ENCODE measurements around the gene CCDC177.
"Not testable (repeated sequence)": the region's sequence is repeated elsewhere in the genome, so short reads cannot be mapped to it uniquely, and the experiment has no call there.

CCDC177 gene

DNA sequence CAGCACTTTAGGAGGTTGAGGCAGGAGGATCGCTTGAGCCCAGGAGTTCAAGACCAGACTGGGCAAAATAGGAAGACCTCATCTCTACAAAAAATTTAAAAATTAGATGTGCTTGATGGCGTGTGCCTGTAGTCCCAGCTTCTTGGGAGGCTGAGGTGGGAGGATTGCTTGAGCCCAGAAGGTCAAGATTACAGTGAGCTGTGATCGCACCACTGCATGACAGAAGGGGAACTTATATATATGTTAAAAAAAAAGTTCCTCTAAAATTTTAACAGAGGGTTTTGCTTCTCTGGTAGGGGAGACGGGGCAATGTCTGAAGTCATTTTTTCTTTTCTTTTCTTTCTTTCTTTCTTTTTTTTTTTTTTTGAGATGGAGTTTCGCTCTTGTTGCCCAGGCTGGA, 24.8 kb upstream of the CCDC177 start:
- ATAC-seq = not testable (repeated sequence)

DNA sequence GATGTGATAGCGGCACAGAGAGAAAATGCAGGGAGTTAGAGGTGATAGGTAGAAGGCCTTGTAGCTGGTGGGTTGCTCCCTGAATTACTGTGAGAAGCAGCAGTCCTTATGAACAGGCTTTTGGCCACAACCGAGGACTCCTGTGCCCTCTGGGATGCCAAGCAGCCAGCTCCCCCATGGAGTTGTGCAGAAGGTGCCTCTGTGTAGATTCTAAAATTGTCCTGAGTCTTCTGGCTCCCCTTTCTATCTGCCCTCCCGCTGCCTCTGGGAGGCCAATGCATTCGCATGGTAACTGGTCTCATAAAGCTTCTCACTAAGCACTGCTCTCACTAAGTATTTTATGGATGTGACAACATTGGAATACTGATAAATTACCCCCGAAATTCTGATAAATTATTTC, 20.7 kb upstream of the CCDC177 start:
- ATAC-seq = no peak

DNA sequence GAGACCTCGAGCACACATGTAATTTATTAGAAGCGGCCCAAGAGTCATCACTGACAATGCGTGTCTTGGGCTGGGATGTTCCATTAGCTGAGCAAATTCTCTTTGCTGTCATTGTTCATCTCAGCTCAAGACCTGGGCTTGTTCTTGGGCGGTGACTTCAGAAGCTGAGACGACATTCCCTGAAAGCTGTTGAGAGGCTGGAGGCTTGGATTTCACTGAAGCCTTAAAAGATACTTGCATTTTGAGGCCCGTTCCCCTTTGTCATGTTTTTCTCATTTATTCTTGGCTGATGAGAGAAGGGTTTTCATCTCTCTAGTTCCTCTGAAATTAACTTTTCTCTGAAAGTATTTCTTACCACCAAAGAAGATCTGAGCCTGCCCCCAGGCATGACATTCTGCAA, 20.2 kb upstream of the CCDC177 start:
- no peak for ATAC-seq

DNA sequence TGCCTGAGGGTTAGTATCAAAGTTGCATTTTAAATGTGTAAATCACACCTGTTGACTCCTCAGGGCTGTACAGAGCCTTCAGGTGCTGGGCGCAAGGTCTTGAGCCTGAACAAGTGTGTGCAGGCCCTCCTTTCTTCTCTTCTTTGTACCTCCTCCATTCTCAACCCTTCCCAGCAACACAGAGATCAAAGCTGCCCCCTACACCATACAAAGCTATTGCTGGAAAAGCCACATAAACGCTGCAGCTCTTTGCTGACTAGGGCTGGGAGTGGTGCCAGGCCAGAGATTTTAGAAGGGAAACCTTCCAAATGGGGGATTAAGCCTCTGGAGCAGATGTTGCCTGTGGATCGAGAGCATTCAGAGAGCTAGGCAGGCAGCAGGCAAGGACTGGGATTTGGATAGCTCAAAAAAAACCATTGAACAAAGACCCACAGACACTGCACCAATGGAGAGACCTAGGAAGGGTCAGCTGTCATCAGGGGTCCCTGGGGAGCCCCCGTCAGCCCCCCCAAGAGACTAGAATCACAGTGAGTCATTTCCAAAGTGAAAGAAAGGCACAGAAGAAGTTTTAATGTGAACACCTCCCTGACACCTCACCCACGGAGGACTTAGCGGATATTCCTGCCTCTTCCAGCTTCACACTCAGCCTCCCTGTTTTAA, 18.5 kb upstream of the CCDC177 start:
- ATAC-seq = no peak

DNA sequence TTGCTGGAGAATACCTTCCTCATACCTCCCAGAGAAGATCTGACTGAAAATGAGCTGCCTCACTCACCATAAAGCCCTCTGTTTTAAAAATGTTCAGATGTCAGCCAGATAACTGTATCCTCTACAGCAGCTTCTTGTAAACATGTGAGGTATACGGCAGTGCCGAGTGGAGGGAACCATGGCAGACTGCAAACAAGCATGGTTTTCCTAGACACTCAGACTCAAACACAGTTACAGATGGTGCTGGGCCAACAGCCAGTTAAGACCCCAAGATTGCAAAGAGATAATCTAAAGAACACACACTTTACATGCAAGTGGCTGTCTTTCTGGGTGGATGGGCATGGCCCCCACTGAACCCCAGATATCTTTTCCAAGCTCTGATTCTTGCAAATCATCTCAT, 16.6 kb upstream of the CCDC177 start:
- no peak for ATAC-seq

DNA sequence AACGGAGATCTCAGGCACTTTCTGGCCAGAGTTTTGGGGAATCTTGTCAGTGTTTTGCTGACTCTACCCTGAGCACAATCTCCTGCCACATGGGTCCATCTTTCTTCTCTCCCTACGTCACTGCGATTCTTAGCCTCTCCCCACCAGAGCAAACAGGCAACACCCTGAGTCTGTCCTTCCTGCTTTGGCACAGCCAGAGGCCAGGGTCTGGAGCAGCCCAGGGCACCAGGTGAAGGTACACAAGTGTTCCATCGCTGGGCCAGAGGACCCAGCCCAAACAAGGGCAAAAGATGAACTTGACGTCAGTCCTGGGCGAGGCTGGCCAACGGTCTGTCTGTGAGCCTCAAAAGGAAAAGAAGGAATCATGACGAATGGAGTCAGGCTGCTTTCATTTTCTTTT, 12.7 kb upstream of the CCDC177 start:
- ATAC-seq = no peak

DNA sequence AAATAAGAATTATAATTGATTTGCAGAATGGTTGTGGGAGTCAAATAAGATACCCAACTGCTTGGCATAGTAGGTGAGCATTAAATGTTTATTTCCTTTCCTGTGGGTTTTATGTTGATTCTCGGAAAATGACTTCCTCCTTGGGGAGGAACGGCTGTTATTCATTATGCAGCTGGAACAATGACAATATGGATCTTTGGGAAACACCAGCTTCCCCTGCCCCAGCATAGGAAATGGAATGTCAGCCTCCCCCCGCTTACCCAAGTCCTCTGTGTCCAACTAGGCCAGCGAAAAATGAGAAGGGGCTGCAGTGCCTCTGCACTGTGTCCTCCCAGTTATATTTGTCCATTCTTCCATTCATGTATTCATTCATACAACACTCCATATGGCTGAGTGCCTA, 11.7 kb upstream of the CCDC177 start:
- no peak for ATAC-seq

DNA sequence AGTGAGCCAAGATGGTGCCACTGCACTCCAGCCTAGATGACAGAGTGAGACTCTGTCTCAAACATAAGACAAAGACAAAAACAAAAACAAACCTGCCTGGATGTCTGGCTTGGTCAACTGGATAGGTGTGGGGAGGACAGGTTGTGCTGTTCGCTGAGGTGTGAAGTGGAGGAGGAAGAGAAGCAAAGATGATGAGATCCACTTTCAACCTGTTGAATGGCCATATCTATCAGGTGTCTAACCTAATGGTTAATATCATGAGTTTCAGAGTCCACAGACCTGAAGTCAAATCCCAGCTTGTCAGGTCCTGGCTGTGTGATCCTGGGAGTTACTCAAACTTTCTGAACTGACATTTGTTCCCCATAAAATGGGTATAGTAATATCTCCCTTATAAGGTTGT, 9.7 kb upstream of the CCDC177 start:
- ATAC-seq = no peak

DNA sequence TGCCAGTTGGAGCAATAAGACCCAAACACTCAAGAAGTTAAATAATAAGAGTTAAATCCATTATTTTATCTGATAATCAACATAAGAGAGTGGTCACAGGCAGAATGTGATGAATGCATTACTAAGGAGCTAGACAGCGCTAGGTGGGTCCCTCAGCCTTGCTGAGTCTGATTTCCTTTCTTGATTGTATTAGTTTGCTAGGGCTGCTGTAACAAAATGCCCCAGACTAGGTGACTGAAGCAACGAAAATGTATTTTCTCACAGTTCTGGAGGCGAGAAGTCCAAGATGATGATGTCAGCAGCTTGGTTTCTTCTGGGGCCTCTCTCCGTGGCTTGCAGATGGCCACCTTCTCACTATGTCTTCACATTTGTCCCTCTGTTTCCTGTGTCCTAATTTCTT, 8.2 kb upstream of the CCDC177 start:
- ATAC-seq = no peak

DNA sequence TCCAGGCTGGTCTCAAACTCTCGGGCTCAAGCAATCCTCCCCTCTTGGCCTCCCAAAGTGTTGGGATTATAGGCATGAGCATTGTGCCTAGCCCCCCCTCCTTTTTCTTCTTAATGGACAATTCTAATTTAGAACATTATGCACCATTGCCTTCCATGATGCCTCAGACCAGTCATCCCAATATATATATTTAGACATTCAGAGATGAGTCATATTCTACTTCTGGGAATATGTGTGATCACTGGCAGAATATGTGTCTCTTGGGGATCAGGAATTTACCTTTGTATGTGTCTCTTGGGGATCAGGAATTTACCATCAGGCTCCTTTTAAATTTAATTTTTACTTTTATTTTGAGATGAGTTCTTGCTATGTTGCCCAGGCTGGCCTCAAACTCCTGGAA, 7.5 kb upstream of the CCDC177 start:
- ATAC-seq = no peak

DNA sequence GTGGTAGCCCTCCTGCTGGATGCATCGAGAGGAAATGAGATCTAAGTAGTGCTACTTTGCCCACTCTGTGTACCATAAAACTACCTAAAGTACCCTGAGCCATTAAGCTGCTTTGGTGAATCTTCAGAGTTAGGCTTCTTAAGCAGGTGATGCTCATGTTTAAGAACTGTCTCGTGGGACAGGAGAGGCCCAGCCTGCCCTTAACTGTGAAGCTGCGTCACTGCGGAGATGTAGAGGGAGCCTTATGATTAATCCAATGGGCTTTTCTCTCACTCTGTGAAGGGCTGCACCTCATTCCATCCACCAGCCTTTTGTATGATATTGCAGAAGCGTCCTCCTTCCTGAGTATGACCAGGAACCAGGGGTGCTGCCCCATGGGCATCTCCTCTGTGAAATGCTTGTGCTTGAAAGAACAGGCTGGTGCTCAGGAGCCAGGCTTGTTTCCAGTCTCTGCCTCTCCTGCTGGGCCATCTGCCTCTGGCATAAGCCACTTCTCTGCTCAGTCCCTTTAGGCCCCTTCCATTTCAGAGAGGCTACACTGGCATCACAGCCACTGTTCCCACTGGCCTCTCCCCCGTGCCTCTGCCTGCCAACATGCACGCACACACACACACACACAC, 6.8 kb upstream of the CCDC177 start:
- ATAC-seq = no peak

DNA sequence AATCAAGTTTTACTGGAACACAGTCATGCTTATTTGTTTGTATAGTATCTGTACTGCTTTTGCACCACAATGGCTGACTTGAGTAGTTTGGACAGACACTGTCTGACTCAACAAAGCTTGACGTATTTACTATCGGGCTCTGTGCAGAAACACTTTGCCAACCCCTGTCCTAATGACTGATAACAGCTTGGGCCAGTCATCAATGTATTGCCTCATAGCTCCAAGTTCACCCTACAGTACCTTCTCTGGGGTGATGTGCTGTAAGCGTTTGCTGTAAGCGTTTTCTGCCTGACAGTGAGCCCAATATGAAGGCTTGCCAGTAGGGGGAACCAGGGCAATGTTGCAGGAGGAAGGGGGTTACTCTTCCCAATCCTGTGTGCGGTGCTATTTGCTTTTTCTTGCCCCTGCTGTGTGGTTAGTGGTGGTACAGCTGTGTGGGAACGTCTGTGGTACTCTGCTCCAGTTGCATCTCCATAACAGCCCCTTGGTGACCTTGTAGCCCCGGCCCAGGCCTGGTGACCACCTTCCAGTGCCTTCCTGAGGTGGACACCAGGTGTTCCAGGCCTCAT, 5.4 kb upstream of the CCDC177 start:
- peak in 1 of 2 donors; percentile 46 for ATAC-seq

DNA sequence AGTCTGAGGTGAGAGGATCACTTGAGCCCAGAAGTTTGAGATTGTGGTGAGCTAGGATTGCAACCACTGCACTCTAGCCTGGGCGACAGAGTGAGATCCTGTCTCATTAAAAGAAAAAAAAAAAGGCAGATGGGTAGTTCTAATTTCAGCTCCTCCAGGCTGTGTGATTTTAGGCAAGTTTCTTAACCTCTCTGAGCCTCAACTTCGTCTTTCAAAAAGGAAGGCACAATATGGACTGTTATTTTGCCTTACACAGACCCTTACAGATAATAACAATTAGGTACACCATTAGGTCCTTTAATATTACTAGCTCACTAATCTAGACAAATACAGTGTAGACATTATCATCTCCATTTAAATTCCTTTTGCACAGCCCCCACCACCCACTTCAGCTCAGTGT, 4.8 kb upstream of the CCDC177 start:
- no peak for ATAC-seq

DNA sequence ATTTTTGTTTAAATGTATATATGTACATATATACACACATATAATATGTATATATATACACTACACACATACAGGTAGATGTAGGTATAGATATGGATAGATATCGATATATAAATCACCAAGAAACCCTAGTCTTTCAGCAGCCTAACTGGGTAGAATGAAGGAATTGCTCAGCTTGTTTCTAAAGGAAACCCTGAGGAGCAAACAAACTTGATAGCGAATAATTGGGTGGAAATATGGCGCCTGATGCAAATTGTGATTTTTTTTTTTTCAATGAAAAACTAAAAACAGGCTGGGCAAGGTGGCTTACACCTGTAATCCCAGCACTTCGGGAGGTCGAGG, 254 bp upstream of the CCDC177 start:
- no peak for ATAC-seq

DNA sequence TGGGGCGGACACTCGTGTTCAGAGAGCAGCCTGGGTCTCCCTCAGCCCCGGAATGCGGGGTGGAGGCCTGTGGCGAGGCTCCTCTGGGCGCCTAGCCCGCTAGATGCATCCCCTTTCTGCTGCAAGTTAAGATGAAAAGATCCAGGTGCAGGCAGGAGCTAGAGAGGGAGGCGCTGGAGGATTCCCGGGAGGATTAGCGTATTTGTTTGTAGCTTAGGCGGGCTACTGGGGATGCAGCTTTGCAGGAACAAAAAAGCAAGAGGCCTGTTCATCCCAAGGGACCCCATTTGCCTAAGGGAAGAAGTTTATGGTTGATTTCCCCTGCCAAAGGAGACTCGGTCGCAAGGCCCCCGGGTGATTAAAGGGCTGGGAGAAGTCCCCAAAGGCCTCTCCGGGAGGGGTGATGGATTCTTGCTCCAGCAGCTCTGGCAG, 824 bp downstream of the CCDC177 start:
- no peak for ATAC-seq

DNA sequence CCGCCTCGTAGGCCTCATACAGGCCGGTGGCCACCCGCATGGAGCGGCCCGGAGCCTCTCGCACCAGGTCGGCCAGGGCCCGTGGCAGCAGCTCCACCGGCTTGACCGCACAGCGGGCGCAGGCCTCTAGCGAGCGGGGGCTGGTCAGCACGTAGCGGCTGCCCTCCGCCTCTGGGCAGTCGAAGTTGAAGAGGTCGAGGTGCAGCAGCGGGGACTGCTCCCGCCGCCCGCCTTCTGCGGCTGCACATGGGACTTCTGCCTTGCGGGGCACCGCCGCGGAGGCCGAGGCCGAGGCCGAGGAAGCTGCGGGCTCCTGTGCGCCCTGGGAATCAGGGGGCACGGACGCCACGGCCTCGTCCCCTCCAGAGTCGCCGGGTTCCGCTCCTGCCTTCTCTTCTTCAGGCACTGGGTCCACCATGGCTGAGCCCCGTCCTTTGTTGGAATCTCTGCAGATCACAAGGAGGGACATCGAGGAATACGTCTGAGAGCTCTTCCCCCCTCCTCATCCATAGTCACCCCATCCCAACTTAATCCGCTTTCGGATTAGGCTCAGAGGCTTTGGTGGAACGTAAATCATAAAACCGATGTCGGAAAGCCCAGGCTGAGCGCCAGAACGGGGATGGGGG, 1.4 kb downstream of the CCDC177 start:
- no peak for ATAC-seq

DNA sequence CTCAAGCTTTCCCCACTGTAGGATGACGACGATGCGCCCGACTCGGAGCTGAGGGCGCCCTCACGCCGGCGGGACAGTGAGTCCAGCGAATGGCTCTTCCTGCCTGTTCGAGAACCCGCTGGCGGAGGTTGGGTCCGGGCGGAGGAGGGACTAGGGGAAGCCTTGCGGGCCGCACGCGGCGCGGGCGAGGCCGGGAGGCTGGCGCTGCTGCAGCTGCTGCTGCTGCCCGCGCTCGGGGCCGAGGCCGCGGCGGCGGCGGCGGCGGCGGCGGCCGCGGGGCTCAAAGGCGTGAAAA, 1.9 kb downstream of the CCDC177 start:
- no peak for ATAC-seq

DNA sequence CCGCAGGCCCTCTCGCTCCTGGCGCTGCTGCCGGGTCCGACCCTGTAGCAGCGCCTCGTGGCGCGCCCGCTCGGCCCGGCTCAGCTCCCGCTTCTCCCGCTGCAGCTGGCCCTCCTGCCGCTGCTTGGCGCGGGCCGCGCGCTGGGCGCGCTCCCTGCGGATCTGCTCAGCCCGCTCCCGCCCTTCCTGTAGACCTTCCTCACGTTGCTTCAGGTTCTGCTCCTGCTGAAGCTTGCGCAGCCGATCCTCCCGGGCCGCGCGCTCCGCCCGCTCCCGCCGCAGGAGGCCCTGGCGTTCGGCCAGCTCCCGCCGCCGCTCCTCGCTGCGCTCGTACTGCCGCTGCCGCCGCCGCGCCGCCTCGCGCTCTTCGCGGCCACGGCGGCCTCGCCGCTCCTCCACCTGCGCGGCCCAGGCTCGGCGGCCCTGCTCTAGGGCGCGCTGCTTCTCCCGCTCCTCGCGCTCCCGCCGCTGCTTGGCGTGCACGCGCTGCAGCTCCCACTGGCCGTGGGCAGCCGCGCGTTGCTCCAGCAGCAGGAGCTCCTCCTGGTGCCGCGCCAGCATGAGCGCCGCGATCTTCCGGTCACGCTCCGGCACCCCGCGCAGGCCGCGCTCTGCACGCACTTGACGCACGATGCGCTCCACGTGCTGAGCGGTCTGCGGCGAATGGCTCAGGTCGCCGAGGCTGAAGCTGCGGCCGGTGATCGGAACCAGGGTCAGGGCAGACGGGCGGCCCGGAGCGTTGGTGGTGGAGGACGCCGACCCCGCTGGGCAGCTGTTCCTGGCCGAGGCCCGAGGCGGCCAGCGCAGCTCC, 2.4 kb downstream of the CCDC177 start:
- no peak for ATAC-seq

DNA sequence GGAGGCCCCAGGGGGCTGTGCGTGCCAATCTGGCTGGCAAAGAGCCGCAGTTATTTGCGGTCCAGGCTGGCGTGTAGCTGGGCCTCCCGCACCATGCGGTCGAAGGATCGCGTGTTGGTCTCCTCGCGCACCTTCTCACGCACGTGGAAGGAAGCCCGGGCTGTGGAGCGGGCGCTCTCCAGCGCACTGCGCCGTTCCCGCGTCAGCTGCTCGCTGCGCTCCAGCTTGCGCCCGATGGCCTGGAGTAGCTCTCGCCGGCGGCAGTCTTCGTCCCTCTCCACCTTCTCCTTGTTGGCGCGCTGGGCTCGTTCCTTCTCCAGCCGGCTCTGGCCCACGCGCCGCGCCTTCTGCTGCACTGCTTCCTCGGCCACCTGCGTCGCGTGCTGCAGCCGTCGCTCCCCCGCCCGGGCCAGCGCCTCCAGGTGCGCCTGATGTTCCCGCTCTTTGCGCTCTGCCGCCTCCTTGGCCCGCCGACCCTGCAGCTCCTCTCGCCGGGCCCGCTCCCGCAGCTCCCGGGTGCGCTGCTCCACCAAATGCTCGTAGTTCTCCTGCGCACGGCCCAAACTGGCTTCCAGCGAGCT, 3.1 kb downstream of the CCDC177 start:
- ATAC-seq = no peak

DNA sequence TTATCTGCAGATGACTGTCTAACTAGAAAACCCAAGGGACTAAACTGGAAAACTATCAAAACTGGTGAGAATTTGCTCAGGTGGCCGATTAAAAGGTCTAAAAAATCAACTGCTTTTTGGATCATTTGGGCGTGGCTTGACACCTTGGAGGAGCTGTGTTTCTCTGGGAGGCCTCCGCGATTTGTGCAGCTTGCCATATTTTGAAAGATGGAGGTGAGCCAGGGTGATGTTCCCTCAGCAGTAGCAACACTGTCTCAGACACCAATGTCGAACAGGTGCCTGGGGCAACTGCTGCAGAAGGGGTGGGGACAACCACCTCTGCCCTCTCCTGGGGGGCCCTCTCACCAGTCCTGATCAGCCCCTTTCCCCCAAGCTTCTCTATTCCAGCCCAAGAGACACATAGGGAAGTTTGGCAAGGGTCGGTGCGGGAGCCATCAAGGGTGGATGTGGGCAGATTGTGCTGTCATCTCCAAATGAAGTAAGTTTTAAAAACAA, 3.8 kb downstream of the CCDC177 start:
- no peak for ATAC-seq

DNA sequence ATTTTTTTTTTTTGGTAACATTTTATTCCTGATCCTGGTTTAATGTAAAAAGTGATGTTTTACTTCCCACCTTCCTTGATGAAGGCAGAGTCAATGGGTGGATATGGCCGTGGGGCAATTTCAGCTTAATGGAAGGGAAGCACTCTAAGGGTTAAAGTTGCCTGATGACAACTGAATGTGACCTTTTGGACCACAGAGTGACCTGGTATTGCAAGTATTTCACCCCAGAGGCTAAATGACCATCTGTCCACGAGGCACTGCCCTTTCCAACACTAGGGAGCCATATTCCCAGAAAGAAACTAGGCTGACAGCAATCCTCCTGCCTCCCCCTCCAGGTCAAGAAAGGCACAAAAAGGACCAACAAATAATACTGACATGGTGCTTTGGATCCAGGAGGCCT, 4.8 kb downstream of the CCDC177 start:
- no peak for ATAC-seq

DNA sequence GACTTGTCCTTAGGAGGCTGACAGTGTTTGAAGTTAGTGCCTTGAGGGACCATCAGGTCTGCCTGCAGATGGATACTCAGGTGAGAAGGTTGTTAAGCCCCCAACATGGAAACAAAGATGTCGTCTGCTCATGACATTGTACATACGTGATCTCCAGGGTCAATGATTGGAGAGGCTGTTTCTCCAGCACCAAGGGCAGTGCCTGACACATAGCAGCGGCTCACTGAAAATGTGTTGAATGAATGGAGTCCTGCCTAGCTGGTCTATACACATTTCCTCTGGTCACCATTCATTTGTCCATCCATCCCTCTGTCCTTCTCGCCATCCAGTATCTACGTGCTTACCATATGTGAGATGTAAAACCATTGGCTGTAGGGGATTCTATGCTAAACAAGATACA, 7.1 kb downstream of the CCDC177 start:
- ATAC-seq = no peak

DNA sequence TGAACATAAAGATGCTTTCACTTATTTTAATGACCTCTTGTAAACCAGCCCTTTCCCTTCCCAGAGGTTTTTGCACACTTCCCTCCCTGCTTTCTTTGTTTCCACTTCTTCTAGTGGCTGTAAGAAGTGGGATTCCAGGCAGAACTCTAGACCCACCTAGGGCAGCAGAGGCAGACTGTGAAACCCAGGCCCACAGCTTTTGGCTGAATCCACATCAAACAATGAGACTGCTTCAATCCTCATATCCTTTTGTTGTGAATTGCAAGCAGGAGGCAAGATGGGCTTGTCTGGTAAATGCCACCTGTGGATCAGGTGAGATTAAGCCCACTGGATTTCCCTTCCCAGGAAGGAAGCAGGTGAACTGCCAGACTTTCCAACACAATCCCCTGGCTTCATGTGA, 12.8 kb downstream of the CCDC177 start:
- ATAC-seq = no peak
